Fibroblast of lung (primary cell): ENCODE measurements around the gene CSPG4. TPM values are rescaled to one million over a fixed set of nuclear protein-coding genes. Genes with fewer than 3 reads are reported as not detected.
"Not testable (repeated sequence)": the region's sequence is repeated elsewhere in the genome, so short reads cannot be mapped to it uniquely, and the experiment has no call there.

Experiments
- DNase-seq, 2 donors: peaks; one replicate each; pipeline versions ENCODE4 v3.0.0 to v3.0.0-alpha.2; 2010; ENCODE audit warnings: low read depth in 2 of 2
- H2AFZ ChIP-seq: 2 replicates; pipeline ENCODE4 v1.5.1; 2012; ENCODE audit warnings: low read length, control low read depth, inconsistent platforms
- H3K27ac ChIP-seq: 2 replicates; pipeline ENCODE4 v1.5.1; 2011; ENCODE audit warnings: low read length, control low read depth; ENCODE audit not compliant: insufficient read depth
- H3K27me3 ChIP-seq: 2 replicates; pipeline ENCODE4 v1.5.1; 2011; ENCODE audit warnings: mild to moderate bottlenecking, low read length; ENCODE audit not compliant: control insufficient read depth, insufficient read depth
- H3K36me3 ChIP-seq: 2 replicates; pipeline ENCODE4 v1.5.1; 2011; ENCODE audit warnings: low read length; ENCODE audit not compliant: control insufficient read depth, insufficient read depth
- H3K4me1 ChIP-seq: 2 replicates; pipeline ENCODE4 v1.5.1; 2011; ENCODE audit warnings: low read length; ENCODE audit not compliant: control insufficient read depth, insufficient read depth; ENCODE audit errors: extremely low read depth
- H3K4me2 ChIP-seq: 2 replicates; pipeline ENCODE4 v1.5.1; 2011; ENCODE audit warnings: low read length, control low read depth; ENCODE audit not compliant: insufficient read depth; ENCODE audit errors: extremely low read depth
- H3K4me3 ChIP-seq, 4 experiments: fragments of 200-600 bp in 1 of 4; sonication (generic) in 1 of 4; replicated peaks in 1 of 4; 2 replicates each; pipeline ENCODE4 v1.5.1; 2011 to 2016; ENCODE audit warnings: low read length in 4 of 4, low read depth in 3 of 4, mild to moderate bottlenecking in 3 of 4, control low read depth in 2 of 4, inconsistent platforms in 1 of 4, mixed read lengths in 1 of 4; ENCODE audit not compliant: insufficient read depth in 1 of 4; ENCODE audit errors: control extremely low read depth in 1 of 4
- H3K79me2 ChIP-seq: 2 replicates; pipeline ENCODE4 v1.5.1; 2012; ENCODE audit warnings: mild to moderate bottlenecking, low read length, inconsistent platforms; ENCODE audit not compliant: control insufficient read depth, insufficient read depth
- H3K9ac ChIP-seq: 2 replicates; pipeline ENCODE4 v1.5.1; 2011; ENCODE audit warnings: mild to moderate bottlenecking, low read length, control low read depth; ENCODE audit not compliant: insufficient read depth
- H3K9me3 ChIP-seq: 2 replicates; pipeline ENCODE4 v1.5.1; 2012; ENCODE audit warnings: low read depth, low read length; ENCODE audit not compliant: control insufficient read depth, insufficient read depth
- H4K20me1 ChIP-seq: 2 replicates; pipeline ENCODE4 v1.5.1; 2011; ENCODE audit warnings: low read length; ENCODE audit not compliant: control insufficient read depth, insufficient read depth; ENCODE audit errors: extremely low read depth
- EZH2 ChIP-seq: IDR thresholded peaks from 2 replicates; pipeline ENCODE4 v1.5.1; 2012; ENCODE audit warnings: low read length, control low read depth, mild to moderate bottlenecking; ENCODE audit errors: missing control alignments
- polyA plus RNA-seq, 2 donors: library from polyadenylated mRNA; depleted of rRNA in 1 of 2; stranded (reverse) in 1 of 2; unstranded in 1 of 2; fragments of >200 nt; gene quantifications; 2 replicates each; pipeline ENCODE4 v1.2.1, GENCODE V29; 2011 to 2012; ENCODE audit warnings: missing spikeins in 1 of 2
- total RNA-seq: library from RNA; depleted of rRNA; stranded (reverse); fragments of >200 nt; gene quantifications from 2 replicates; pipeline ENCODE4 v1.2.1, GENCODE V29; 2014
- TF ChIP-seq, protein P1 (sequence below), 2 donors: IDR thresholded peaks in 1 of 2; conservative IDR thresholded peaks in 1 of 2; 1 replicate in 1 of 2; 2 replicates in 1 of 2; pipeline ENCODE4 v1.5.1; 2011 to 2012; ENCODE audit warnings: low read length in 2 of 2, control low read depth in 1 of 2, inconsistent platforms in 1 of 2, low read depth in 1 of 2, mild to moderate bottlenecking in 1 of 2

The CSPG4 gene
- total and polyA plus RNA-seq, 2 donors (not counting 1 experiment from before 2014, with no cell fraction given) = 23.1 to 109 TPM

DNA sequence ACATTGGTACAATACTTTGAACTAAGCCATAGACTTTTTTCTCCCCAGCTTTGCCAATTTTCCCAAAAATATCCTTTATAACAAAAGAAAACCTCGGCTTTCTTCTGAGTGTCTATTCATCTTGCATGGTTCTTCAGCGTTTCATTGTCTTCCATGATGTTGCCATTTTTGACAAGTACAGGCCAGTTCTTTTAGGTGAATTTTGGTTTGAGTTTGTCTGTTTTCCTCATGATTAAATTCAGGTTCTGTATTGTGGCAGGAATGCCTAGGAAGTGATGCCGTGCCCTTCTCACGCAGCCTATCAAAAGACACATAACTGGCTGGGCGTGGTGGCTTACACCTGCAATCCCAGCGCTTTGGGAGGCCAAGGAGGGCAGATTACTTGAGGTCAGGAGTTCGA, 7.6 kb upstream of the CSPG4 start:
- no peak overlapping the region for H3K27ac ChIP-seq
- H3K27me3 ChIP-seq = no peaks in the 10 kb centered on the region
- no peak for TF ChIP-seq EZH2
- TF ChIP-seq, protein P1, sequence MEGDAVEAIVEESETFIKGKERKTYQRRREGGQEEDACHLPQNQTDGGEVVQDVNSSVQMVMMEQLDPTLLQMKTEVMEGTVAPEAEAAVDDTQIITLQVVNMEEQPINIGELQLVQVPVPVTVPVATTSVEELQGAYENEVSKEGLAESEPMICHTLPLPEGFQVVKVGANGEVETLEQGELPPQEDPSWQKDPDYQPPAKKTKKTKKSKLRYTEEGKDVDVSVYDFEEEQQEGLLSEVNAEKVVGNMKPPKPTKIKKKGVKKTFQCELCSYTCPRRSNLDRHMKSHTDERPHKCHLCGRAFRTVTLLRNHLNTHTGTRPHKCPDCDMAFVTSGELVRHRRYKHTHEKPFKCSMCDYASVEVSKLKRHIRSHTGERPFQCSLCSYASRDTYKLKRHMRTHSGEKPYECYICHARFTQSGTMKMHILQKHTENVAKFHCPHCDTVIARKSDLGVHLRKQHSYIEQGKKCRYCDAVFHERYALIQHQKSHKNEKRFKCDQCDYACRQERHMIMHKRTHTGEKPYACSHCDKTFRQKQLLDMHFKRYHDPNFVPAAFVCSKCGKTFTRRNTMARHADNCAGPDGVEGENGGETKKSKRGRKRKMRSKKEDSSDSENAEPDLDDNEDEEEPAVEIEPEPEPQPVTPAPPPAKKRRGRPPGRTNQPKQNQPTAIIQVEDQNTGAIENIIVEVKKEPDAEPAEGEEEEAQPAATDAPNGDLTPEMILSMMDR (conservative IDR thresholded peaks at IDR 0.05 in 1 of 2, IDR thresholded peaks at IDR 0.05 in 1 of 2; ENCODE audit: low read depth in 1 of 2, low read length in 2 of 2) = no peak

DNA sequence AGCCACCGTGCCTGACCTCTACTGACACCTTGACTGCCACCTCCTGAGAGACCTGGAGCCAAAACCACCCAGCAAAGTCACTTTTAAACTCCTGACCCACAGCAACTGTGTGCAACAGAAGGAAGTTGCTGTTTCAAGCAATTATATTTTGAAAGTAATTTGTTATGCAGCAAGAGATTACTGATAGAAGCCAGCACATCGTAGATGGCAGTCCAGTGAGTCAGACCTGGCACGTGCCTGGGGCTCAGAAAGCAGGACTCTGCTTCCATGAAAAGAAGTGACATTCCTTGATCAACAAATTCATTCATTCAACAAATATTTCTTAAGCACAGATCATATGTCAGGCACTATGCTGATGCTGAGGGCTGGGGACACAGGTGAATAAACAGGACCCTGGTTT, 5.7 kb upstream of the CSPG4 start:
- Histone ChIP-seq H3K27me3 (no peaks in the 10 kb centered on the region), H3K4me1 (peaks cover 19% of the 10 kb centered on the region), H3K4me3 (no peak overlapping the region), H3K27ac (peak overlapping the region; percentile 25), H3K79me2 (no peaks in the 10 kb centered on the region), H3K36me3 (no peaks in the 10 kb centered on the region), H3K9me3 (no peaks in the 10 kb centered on the region), H4K20me1 (no peaks in the 10 kb centered on the region), H2AFZ (no peak overlapping the region), H3K4me2 (peak overlapping the region; percentile 27), H3K9ac (no peak overlapping the region)
- TF ChIP-seq, protein P1 (conservative IDR thresholded peaks at IDR 0.05 in 1 of 2, IDR thresholded peaks at IDR 0.05 in 1 of 2; ENCODE audit: low read depth in 1 of 2, low read length in 2 of 2) = no peak
- no peak for TF ChIP-seq EZH2
- DNase-seq = peak; percentile 58 to 66

More for the DNA sequence above, 7.6 kb upstream of the CSPG4 start:
- no peaks in the 10 kb centered on the region for H3K9me3 ChIP-seq
- H3K4me3 ChIP-seq = no peak overlapping the region
- H3K79me2 ChIP-seq = no peaks in the 10 kb centered on the region
- H3K36me3 ChIP-seq = no peaks in the 10 kb centered on the region
- DNase-seq = no peak
- H2AFZ ChIP-seq = no peak overlapping the region
- H4K20me1 ChIP-seq = no peaks in the 10 kb centered on the region
- H3K9ac ChIP-seq = no peak overlapping the region
- peaks cover 22% of the 10 kb centered on the region for H3K4me1 ChIP-seq
- H3K4me2 ChIP-seq = no peak overlapping the region

DNA sequence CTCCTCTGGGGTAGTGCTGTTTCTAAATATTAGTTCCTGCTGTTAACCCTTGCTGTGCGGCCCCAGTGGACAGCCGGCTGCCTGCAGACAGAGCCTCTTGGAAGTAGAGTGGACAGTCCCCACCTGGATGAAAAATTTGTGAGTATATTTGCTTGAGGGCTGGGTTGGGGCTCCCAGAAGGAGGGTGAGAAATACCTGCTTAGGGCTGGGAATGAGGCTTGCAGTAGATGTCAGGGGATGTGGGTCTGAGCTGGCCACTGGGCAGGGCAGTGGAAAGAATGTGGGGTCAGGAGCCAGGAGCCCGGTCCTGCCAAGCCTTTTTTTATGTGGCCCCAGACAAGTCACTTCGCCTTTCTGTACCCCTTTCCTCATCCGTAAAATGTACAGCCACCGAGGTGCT, 4.4 kb upstream of the CSPG4 start:
- H2AFZ ChIP-seq, H3K79me2 ChIP-seq, H3K4me2 ChIP-seq, H3K4me3 ChIP-seq, H3K9ac ChIP-seq, H3K27ac ChIP-seq, H3K27me3 ChIP-seq, DNase-seq, H4K20me1 ChIP-seq, H3K9me3 ChIP-seq, H3K36me3 ChIP-seq: not testable (repeated sequence)
- H3K4me1 ChIP-seq = peaks cover 24% of the 10 kb centered on the region

DNA sequence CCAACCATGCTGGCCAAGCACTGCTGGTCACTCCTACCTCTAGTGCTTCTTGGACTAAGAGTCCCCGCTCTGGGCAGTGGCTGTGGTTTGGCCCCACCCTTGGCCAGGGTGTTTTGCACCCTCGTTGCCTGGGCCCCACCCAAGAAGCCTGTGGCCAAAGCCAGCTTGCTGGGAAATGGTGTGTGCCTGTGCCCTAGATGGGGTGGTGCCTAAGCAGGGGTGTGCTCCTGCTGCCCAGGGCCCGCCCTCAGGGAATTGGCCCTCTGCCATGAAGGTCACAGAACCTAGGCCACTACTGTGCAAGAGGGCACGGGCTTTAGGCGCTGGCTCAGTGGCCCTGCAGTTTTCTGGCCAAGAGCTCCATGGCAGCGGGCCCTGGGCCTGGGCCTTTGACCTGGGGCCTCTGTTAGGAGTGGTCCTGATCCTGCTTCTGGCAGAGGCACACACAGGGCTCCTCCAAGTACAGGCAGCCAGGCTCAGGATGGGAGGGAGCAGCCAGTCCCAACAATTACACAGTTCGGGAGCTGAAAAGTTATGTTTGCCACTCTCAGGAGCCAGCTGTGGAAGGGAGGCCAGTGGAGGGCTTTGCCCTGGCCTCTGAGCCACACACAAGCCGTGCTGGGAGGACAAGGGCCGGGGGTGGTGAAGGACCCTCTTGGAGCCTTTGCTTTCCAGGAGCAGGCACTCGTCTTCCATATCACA, 3.8 kb upstream of the CSPG4 start:
- not testable (repeated sequence) for H3K4me2 ChIP-seq, DNase-seq, H3K79me2 ChIP-seq, H3K9ac ChIP-seq, H3K27me3 ChIP-seq, H3K36me3 ChIP-seq, H3K27ac ChIP-seq, H3K9me3 ChIP-seq, H2AFZ ChIP-seq, H4K20me1 ChIP-seq, H3K4me3 ChIP-seq
- H3K4me1 ChIP-seq = peaks cover 24% of the 10 kb centered on the region

DNA sequence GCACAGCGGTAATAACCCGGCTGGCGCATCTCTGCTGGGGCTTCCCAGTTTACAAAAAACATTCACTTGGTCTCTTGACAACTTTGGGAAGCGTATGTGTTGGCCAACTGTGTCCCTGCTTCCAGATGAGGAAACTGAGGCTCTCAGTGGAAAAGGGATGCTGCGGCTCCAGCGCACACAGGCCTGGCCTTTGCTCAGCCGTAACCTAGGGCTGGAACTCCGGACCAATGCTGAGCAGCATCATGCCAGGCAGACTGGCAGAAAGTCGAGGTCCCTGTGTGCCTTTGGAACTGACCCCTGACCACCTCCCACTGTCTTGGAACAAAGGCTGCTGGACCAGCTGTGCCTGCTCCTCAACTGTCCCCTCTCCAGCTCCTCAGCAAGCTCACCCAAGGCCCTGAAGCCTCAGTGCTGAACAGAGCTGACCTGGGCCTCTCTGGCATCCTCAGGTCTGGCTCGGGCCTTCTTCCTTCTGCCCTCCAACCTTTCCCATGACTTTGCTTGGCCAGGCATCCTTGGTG, 2.7 kb upstream of the CSPG4 start:
- not testable (repeated sequence) for H3K4me2 ChIP-seq, H3K4me3 ChIP-seq, H2AFZ ChIP-seq, H4K20me1 ChIP-seq, H3K9me3 ChIP-seq, H3K9ac ChIP-seq, H3K36me3 ChIP-seq, DNase-seq, H3K79me2 ChIP-seq, H3K27ac ChIP-seq, H3K27me3 ChIP-seq
- peaks cover 25% of the 10 kb centered on the region for H3K4me1 ChIP-seq
